HFFc6 (cell line): ENCODE results near the gene SEMA3B. TPM values are rescaled to one million over a fixed set of nuclear protein-coding genes. Genes with fewer than 3 reads are reported as not detected.

Experiments used
- DNase-seq: peaks from one replicate; pipeline ENCODE4 v3.0.0-alpha.2; 2018
- H3K27ac Mint-ChIP-seq: 2 replicates; pipeline ENCODE4 v1.8.0; 2020; ENCODE audit warnings: mild to moderate bottlenecking, mixed read lengths
- H3K27me3 Mint-ChIP-seq: 2 replicates; pipeline ENCODE4 v1.8.0; 2021; ENCODE audit warnings: mild to moderate bottlenecking, moderate library complexity, mixed read lengths; ENCODE audit not compliant: insufficient read depth
- H3K36me3 Mint-ChIP-seq: 2 replicates; pipeline ENCODE4 v1.8.0; 2021; ENCODE audit warnings: low read depth, mixed read lengths
- H3K4me1 Mint-ChIP-seq: 2 replicates; pipeline ENCODE4 v1.8.0; 2020; ENCODE audit warnings: low read depth, mixed read lengths
- H3K4me3 Mint-ChIP-seq: 2 replicates; pipeline ENCODE4 v1.8.0; 2020; ENCODE audit warnings: mild to moderate bottlenecking, moderate library complexity, mixed read lengths
- H3K9me3 Mint-ChIP-seq: 2 replicates; pipeline ENCODE4 v1.8.0; 2020; ENCODE audit warnings: mild to moderate bottlenecking, mixed read lengths
- total RNA-seq, 6 experiments: library from RNA; stranded (reverse); fragmentation: NEBNext Ultra II Directional; extraction: Animal tissue kit (Norgen Biotek cat#: 25700); gene quantifications; 2 replicates in 1 of 6; 3 replicates in 5 of 6; pipeline ENCODE4 v1.2.3, GENCODE V29; 2021
- TF ChIP-seq, protein P1 (sequence below): fragments of 200-600 bp; sonication (generic); IDR thresholded peaks from 2 replicates; pipeline ENCODE4 v1.5.0; 2021; ENCODE audit warnings: antibody characterized with exemption, mild to moderate bottlenecking

SEMA3B gene
- total RNA-seq, 6 experiments from 2014 or later, result 14.5 to 26.6 (median 24.7) TPM

DNA sequence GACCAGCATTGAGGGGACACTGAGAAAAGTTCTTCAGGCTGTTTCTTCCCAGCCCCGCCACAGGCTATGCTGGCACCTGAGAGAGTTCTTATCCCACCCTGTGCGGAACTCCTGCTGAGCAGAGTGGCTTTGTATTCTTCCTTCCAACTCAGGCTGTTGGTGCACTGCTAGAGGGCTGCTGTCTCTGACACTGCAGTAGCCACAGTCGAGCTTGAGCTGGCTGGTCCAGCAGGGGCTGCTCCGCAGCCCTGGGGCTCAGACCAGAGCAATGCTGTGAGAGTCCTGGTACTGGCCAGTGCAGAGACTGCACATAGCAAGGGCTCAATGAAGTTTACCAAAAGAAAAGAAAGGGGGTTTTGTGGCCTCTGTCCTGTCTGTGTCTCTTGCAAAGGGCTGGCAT is 29.3 kb upstream of the SEMA3B start:
- Mint-ChIP-seq H3K4me3 (peak overlapping the region; percentile 96), H3K27ac (peak overlapping the region; percentile 92), H3K4me1 (peaks cover 59% of the 10 kb centered on the region), H3K36me3 (peaks cover 17% of the 10 kb centered on the region), H3K9me3 (no peaks in the 10 kb centered on the region), H3K27me3 (peaks cover 4% of the 10 kb centered on the region; the same call in 1 of the 2 replicates)
- TF ChIP-seq, protein P1, sequence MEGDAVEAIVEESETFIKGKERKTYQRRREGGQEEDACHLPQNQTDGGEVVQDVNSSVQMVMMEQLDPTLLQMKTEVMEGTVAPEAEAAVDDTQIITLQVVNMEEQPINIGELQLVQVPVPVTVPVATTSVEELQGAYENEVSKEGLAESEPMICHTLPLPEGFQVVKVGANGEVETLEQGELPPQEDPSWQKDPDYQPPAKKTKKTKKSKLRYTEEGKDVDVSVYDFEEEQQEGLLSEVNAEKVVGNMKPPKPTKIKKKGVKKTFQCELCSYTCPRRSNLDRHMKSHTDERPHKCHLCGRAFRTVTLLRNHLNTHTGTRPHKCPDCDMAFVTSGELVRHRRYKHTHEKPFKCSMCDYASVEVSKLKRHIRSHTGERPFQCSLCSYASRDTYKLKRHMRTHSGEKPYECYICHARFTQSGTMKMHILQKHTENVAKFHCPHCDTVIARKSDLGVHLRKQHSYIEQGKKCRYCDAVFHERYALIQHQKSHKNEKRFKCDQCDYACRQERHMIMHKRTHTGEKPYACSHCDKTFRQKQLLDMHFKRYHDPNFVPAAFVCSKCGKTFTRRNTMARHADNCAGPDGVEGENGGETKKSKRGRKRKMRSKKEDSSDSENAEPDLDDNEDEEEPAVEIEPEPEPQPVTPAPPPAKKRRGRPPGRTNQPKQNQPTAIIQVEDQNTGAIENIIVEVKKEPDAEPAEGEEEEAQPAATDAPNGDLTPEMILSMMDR, result no peak
- DNase-seq, result no peak

DNA sequence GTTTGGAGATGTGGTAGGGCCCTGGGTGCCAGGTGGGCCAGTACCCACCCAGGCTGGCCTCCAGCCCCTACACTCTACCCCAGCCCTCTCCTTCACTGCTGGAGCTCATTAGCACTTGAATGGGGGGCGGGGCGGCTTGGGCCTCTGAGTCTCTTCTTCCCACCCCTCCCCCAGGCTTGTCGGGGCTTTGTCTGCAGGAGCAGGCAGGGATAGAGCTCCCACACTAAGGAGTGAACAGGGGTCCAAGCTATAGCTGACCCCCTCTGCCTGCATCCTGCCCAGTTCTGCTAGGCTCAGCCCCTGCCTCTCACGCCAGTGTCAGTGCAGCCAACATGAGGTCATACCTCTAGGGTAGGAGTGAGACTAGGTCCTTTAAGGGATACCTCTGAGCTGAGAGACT is 27.8 kb upstream of the SEMA3B start:
- Mint-ChIP-seq H3K4me1 (peaks cover 68% of the 10 kb centered on the region), H3K9me3 (no peaks in the 10 kb centered on the region), H3K27me3 (peaks cover 4% of the 10 kb centered on the region; the same call in 1 of the 2 replicates), H3K4me3 (peak overlapping the region; percentile 57; the same call in 1 of the 2 replicates), H3K27ac (peak overlapping the region; percentile 67), H3K36me3 (peaks cover 18% of the 10 kb centered on the region)
- TF ChIP-seq, protein P1, result no peak
- no peak for DNase-seq

DNA sequence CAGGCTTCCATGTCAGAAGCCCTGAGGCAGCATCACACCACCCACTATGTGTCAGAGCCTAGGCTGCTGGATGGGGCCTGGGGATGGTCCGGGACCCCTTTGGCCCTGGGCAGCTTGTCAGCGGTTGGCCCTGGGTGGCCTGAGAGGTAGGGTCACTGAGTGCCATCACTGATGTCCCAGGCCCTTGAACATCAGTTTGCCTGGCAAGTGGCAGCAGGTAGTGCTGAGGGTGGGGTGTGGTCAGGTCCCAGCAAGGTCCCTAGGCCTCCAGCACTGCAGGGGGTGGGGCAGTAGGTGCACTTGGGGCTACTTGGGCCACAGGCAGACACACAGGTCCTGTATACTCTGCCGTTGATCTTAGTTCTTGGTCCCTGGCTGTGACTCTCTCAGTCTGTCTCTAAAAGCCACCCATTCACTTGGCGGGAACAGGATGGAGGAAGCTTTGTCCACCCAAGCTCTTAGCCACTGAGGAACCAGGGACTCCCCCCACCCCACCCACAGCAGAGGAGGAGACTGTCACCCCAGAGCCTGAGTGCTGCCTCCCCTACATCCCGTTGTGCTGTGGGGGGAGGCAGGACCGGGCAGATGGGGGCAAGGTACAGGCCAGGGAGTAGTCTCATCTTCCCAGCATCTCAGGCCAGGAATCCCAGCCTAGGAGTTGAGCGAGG is 27.1 kb upstream of the SEMA3B start:
- Mint-ChIP-seq H3K9me3 (no peaks in the 10 kb centered on the region), H3K36me3 (peaks cover 16% of the 10 kb centered on the region), H3K27me3 (peaks cover 4% of the 10 kb centered on the region; the same call in 1 of the 2 replicates), H3K4me3 (no peak overlapping the region), H3K27ac (peak overlapping the region; percentile 67), H3K4me1 (peaks cover 75% of the 10 kb centered on the region)
- TF ChIP-seq, protein P1, result no peak
- no peak for DNase-seq

DNA sequence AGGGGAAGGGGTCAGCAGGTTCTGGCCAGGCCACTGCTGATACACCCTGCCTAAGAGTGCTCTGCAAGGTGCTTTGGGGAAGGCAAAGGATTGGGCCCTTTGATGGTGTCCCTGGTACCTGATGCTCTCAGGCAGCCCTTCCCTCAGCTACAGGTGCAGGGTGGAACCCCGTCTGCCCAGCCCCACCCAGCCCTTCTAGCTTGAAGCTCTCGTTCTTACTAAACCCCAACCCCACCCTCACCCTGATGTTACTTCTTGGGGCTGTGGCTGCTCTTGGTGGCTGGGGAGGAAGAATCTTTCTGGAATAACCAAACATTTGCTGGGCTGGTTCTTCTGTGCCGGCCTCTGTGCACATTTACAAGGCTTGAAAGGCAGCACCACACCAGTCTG is 26.6 kb upstream of the SEMA3B start:
- Mint-ChIP-seq H3K27ac (peak overlapping the region; percentile 81), H3K4me3 (peak overlapping the region; percentile 41; the same call in 1 of the 2 replicates)

DNA sequence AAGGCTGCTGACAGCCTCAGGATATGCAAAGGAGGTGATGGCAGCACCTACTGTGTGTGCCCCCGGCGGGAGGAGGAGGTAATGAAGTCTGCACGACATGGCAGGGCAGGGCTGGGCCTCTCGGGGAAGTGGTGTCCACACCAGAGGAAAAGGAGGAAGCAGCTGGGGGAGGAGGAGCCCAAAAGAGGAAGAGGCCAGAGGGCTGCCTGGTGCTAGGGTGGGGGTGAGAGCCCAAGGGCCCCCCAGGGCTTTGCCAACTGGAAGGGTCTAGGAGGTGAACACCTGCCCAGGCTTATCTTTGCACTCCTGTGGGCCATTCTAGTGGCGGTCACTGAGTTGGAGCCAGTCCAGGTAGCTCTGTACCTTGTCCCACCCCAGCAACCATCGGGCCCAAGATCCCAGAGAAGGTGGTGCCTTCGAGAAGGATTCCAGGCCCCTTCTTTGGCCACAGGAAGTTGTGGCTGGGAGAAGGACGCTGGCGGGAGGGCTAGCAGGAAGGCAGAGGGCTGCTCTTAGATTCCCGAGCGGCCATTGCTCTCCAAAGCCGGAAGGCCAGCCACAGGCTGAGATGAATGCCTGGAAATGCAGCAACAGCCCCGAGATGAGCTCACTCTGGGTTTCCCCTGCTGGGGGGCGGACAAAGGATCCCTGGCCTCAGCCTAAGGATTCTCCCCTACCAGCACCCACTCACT is 25.9 kb upstream of the SEMA3B start:
- TF ChIP-seq, protein P1, result no peak
- H3K36me3 Mint-ChIP-seq, result peaks cover 6% of the 10 kb centered on the region
- peak overlapping the region; percentile 41; the same call in 1 of the 2 replicates for H3K4me3 Mint-ChIP-seq
- no peaks in the 10 kb centered on the region for H3K9me3 Mint-ChIP-seq
- peaks cover 82% of the 10 kb centered on the region for H3K4me1 Mint-ChIP-seq
- H3K27me3 Mint-ChIP-seq, result peaks cover 6% of the 10 kb centered on the region; the same call in 1 of the 2 replicates
- no peak for DNase-seq
- H3K27ac Mint-ChIP-seq, result peak overlapping the region; percentile 96

More for the DNA sequence above, 26.6 kb upstream of the SEMA3B start:
- Mint-ChIP-seq H3K4me1 (peaks cover 80% of the 10 kb centered on the region), H3K27me3 (peaks cover 5% of the 10 kb centered on the region; the same call in 1 of the 2 replicates), H3K36me3 (peaks cover 11% of the 10 kb centered on the region), H3K9me3 (no peaks in the 10 kb centered on the region)
- no peak for DNase-seq
- TF ChIP-seq, protein P1, result no peak
